WTC11 (cell line): ENCODE data around the gene PIWIL1. TPM values are rescaled to one million over a fixed set of nuclear protein-coding genes. Genes with fewer than 3 reads are reported as not detected.

ENCODE experiments used
- ATAC-seq: fragments of 200-7000 bp; cut with Tn5 transposase; 2 replicates; pipeline ENCODE4 v1.10.0; 2021; ENCODE audit warnings: mild to moderate bottlenecking, moderate library complexity
- CTCF ChIA-PET: fragments of 300-600 bp; sonication (Branson Sonifier 250); formaldehyde crosslinking; loops from one replicate; lab custom pipeline; 2021; ENCODE audit warnings: antibody characterized with exemption; lab: Charles Lee
- POLR2A ChIA-PET: fragments of 350-600 bp; sonication (Branson Sonifier 250); formaldehyde crosslinking; loops from one replicate; lab custom pipeline; 2021; ENCODE audit warnings: antibody characterized with exemption; lab: Charles Lee
- DNase-seq: peaks from one replicate; pipeline ENCODE4 v3.0.0; 2021; ENCODE audit warnings: low spot score
- H3K27ac Mint-ChIP-seq: 2 replicates; pipeline ENCODE4 v1.8.0; 2021; ENCODE audit warnings: mixed read lengths
- H3K27me3 Mint-ChIP-seq: 2 replicates; pipeline ENCODE4 v1.8.0; 2021; ENCODE audit warnings: low read depth, mild to moderate bottlenecking, moderate library complexity, mixed read lengths
- H3K36me3 Mint-ChIP-seq: 2 replicates; pipeline ENCODE4 v1.8.0; 2021; ENCODE audit warnings: mixed read lengths
- H3K4me1 Mint-ChIP-seq: 2 replicates; pipeline ENCODE4 v1.8.0; 2022; ENCODE audit warnings: mixed read lengths
- H3K4me3 Mint-ChIP-seq: 2 replicates; pipeline ENCODE4 v1.8.0; 2021; ENCODE audit warnings: mild to moderate bottlenecking, moderate library complexity, mixed read lengths
- H3K9me3 Mint-ChIP-seq: 2 replicates; pipeline ENCODE4 v1.8.0; 2021; ENCODE audit warnings: mixed read lengths
- CREM ChIP-seq: sonication (generic); formaldehyde crosslinking; IDR thresholded peaks from 2 replicates; pipeline ENCODE4 v1.8.1; 2022; ENCODE audit warnings: mild to moderate bottlenecking, missing genetic modification reagents, moderate library complexity
- ELF4 ChIP-seq: sonication (generic); formaldehyde crosslinking; IDR thresholded peaks from 2 replicates; pipeline ENCODE4 v1.8.1; 2022; ENCODE audit warnings: low read depth, mild to moderate bottlenecking, moderate library complexity, missing genetic modification reagents
- ESRRA ChIP-seq: sonication (generic); formaldehyde crosslinking; IDR thresholded peaks from 2 replicates; pipeline ENCODE4 v1.8.1; 2022; ENCODE audit warnings: mild to moderate bottlenecking, missing genetic modification reagents, borderline replicate concordance
- GABPB1 ChIP-seq: sonication (generic); formaldehyde crosslinking; IDR thresholded peaks from 2 replicates; pipeline ENCODE4 v1.8.1; 2023; ENCODE audit warnings: mild to moderate bottlenecking, missing genetic modification reagents
- GTF2I ChIP-seq: fragments of 250-450 bp; sonication (Bioruptor Pico); conservative IDR thresholded peaks from 2 replicates; pipeline ENCODE4 v1.4.0; 2021; ENCODE audit warnings: mild to moderate bottlenecking
- SMAD4 ChIP-seq: sonication (generic); formaldehyde crosslinking; IDR thresholded peaks from 2 replicates; pipeline ENCODE4 v1.8.0; 2022; ENCODE audit warnings: mild to moderate bottlenecking, missing genetic modification reagents
- SP1 ChIP-seq: sonication (generic); formaldehyde crosslinking; conservative IDR thresholded peaks from 2 replicates; pipeline ENCODE4 v1.8.1; 2022; ENCODE audit warnings: missing genetic modification reagents
- ZNF121 ChIP-seq: sonication (generic); formaldehyde crosslinking; IDR thresholded peaks from 2 replicates; pipeline ENCODE4 v1.8.0; 2023; ENCODE audit warnings: missing genetic modification reagents
- ZNF396 ChIP-seq: fragments of 250-450 bp; sonication (Bioruptor Pico); IDR thresholded peaks from 2 replicates; pipeline ENCODE4 v1.8.0; 2021; ENCODE audit warnings: mild to moderate bottlenecking, moderate library complexity, borderline replicate concordance
- ZNF671 ChIP-seq: fragments of 250-450 bp; sonication (Bioruptor Pico); IDR thresholded peaks from 2 replicates; pipeline ENCODE4 v1.8.0; 2021; ENCODE audit warnings: mild to moderate bottlenecking
- total RNA-seq: library from RNA; stranded (reverse); gene quantifications from 3 replicates; pipeline ENCODE4 v1.2.3, GENCODE V29; 2021
- TF ChIP-seq, protein P1 (sequence below): fragments of 250-450 bp; sonication (Bioruptor Pico); IDR thresholded peaks from 2 replicates; pipeline ENCODE4 v2.1.2; 2022; ENCODE audit warnings: mild to moderate bottlenecking, moderate library complexity
- TF ChIP-seq, protein P2 (sequence below): sonication (generic); formaldehyde crosslinking; IDR thresholded peaks from 2 replicates; pipeline ENCODE4 v1.8.0; 2022; ENCODE audit warnings: mild to moderate bottlenecking, missing genetic modification reagents
- TF ChIP-seq, protein P3 (sequence below): sonication (generic); formaldehyde crosslinking; IDR thresholded peaks from 2 replicates; pipeline ENCODE4 v1.8.0; 2023; ENCODE audit warnings: missing genetic modification reagents, mild to moderate bottlenecking, borderline replicate concordance
- TF ChIP-seq, protein P4 (sequence below): sonication (generic); formaldehyde crosslinking; IDR thresholded peaks from 2 replicates; pipeline ENCODE4 v1.8.1; 2022; ENCODE audit warnings: mild to moderate bottlenecking, moderate library complexity, missing genetic modification reagents
- TF ChIP-seq, protein P5 (sequence below): sonication (generic); formaldehyde crosslinking; IDR thresholded peaks from 2 replicates; pipeline ENCODE4 v1.8.0; 2023; ENCODE audit warnings: missing genetic modification reagents
- TF ChIP-seq, protein P6 (sequence below): sonication (generic); formaldehyde crosslinking; IDR thresholded peaks from 2 replicates; pipeline ENCODE4 v1.8.0; 2022; ENCODE audit warnings: mild to moderate bottlenecking, missing genetic modification reagents
- TF ChIP-seq, protein P7 (sequence below): sonication (generic); formaldehyde crosslinking; IDR thresholded peaks from 2 replicates; pipeline ENCODE4 v1.8.1; 2023; ENCODE audit warnings: mild to moderate bottlenecking, missing genetic modification reagents, moderate library complexity

PIWIL1 gene
- total RNA-seq, 1 experiment from 2014 or later: not detected

DNA sequence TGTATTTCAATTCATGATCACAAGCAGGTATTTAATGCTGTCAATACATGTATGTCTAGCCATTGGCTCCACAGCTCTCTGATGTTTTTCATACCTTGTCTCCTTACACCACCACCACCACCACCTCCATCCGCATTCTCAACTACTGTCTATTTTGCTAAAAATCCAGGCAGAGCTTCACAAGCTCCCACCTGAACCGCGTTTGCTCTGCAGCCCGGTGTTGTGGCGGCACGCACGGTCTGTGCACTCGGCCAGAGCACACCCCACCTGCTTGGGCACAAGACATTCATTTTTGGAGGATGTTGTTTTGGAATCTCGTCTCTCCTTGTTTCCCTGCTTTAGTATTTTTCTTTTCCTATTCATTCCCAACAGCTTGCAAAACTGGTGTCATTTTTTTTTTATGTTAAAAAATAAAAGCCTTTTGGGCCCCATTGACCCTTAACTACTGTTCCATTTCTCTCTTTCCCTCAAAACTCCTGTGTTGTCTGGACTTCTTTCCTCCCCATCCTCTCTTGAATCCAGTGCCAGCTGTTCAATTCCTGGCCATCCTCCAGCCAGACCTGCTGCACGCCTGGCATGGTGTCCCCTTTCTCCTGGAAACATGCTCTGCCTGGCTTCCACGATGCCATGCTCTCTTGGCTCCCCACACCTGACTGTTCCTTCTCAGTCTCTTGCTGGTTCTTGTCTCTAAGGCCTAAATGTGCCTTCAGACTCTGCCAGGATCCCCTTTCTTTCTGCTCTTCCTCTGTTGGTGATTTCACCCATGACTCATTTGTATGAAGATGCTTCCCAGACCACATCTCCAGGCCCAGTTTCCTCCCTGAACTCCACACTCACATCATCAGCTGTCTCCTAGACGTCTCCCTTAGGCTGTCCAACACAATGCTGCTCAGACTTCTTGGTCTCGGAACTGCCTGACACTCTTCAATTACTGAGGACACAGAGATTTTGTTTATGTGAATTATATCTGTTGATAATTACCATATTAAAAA lies 37.9 kb downstream of the PIWIL1 start:
- ChIA-PET POLR2A (no interaction called here), CTCF (interaction anchor here (1.0 kb wide), 1 partner anchor 373 kb away, joined by 3 read pairs; no protein-coding TSS in a partner anchor)
- H3K27me3 Mint-ChIP-seq: no peaks in the 10 kb centered on the region; the same call in none of the 2 replicates
- H3K36me3 Mint-ChIP-seq: peaks cover 18% of the 10 kb centered on the region
- H3K27ac Mint-ChIP-seq: no peak overlapping the region
- no peak for DNase-seq
- 0 out of 2 replicates have a peak, but pooled peaks cover 2% of the 10 kb centered on the region for H3K4me1 Mint-ChIP-seq
- H3K4me3 Mint-ChIP-seq: no peak overlapping the region
- TF ChIP-seq, protein P1, sequence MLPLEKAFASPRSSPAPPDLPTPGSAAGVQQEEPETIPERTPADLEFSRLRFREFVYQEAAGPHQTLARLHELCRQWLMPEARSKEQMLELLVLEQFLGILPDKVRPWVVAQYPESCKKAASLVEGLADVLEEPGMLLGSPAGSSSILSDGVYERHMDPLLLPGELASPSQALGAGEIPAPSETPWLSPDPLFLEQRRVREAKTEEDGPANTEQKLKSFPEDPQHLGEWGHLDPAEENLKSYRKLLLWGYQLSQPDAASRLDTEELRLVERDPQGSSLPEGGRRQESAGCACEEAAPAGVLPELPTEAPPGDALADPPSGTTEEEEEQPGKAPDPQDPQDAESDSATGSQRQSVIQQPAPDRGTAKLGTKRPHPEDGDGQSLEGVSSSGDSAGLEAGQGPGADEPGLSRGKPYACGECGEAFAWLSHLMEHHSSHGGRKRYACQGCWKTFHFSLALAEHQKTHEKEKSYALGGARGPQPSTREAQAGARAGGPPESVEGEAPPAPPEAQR: no peak
- TF ChIP-seq ZNF671 (CRISPR knock-in tag): no peak
- no peak for TF ChIP-seq ELF4 (CRISPR knock-in tag)
- TF ChIP-seq, protein P2, sequence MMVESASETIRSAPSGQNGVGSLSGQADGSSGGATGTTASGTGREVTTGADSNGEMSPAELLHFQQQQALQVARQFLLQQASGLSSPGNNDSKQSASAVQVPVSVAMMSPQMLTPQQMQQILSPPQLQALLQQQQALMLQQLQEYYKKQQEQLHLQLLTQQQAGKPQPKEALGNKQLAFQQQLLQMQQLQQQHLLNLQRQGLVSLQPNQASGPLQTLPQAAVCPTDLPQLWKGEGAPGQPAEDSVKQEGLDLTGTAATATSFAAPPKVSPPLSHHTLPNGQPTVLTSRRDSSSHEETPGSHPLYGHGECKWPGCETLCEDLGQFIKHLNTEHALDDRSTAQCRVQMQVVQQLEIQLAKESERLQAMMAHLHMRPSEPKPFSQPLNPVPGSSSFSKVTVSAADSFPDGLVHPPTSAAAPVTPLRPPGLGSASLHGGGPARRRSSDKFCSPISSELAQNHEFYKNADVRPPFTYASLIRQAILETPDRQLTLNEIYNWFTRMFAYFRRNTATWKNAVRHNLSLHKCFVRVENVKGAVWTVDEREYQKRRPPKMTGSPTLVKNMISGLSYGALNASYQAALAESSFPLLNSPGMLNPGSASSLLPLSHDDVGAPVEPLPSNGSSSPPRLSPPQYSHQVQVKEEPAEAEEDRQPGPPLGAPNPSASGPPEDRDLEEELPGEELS (CRISPR knock-in tag): no peak
- TF ChIP-seq, protein P3, sequence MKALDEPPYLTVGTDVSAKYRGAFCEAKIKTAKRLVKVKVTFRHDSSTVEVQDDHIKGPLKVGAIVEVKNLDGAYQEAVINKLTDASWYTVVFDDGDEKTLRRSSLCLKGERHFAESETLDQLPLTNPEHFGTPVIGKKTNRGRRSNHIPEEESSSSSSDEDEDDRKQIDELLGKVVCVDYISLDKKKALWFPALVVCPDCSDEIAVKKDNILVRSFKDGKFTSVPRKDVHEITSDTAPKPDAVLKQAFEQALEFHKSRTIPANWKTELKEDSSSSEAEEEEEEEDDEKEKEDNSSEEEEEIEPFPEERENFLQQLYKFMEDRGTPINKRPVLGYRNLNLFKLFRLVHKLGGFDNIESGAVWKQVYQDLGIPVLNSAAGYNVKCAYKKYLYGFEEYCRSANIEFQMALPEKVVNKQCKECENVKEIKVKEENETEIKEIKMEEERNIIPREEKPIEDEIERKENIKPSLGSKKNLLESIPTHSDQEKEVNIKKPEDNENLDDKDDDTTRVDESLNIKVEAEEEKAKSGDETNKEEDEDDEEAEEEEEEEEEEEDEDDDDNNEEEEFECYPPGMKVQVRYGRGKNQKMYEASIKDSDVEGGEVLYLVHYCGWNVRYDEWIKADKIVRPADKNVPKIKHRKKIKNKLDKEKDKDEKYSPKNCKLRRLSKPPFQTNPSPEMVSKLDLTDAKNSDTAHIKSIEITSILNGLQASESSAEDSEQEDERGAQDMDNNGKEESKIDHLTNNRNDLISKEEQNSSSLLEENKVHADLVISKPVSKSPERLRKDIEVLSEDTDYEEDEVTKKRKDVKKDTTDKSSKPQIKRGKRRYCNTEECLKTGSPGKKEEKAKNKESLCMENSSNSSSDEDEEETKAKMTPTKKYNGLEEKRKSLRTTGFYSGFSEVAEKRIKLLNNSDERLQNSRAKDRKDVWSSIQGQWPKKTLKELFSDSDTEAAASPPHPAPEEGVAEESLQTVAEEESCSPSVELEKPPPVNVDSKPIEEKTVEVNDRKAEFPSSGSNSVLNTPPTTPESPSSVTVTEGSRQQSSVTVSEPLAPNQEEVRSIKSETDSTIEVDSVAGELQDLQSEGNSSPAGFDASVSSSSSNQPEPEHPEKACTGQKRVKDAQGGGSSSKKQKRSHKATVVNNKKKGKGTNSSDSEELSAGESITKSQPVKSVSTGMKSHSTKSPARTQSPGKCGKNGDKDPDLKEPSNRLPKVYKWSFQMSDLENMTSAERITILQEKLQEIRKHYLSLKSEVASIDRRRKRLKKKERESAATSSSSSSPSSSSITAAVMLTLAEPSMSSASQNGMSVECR (CRISPR knock-in tag): no peak
- TF ChIP-seq SP1 (CRISPR knock-in tag): no peak
- TF ChIP-seq, protein P4, sequence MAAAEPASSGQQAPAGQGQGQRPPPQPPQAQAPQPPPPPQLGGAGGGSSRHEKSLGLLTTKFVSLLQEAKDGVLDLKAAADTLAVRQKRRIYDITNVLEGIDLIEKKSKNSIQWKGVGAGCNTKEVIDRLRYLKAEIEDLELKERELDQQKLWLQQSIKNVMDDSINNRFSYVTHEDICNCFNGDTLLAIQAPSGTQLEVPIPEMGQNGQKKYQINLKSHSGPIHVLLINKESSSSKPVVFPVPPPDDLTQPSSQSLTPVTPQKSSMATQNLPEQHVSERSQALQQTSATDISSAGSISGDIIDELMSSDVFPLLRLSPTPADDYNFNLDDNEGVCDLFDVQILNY (CRISPR knock-in tag): no peak
- TF ChIP-seq, protein P5, sequence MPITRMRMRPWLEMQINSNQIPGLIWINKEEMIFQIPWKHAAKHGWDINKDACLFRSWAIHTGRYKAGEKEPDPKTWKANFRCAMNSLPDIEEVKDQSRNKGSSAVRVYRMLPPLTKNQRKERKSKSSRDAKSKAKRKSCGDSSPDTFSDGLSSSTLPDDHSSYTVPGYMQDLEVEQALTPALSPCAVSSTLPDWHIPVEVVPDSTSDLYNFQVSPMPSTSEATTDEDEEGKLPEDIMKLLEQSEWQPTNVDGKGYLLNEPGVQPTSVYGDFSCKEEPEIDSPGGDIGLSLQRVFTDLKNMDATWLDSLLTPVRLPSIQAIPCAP (CRISPR knock-in tag): no peak
- TF ChIP-seq, protein P6, sequence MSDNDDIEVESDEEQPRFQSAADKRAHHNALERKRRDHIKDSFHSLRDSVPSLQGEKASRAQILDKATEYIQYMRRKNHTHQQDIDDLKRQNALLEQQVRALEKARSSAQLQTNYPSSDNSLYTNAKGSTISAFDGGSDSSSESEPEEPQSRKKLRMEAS (CRISPR knock-in tag): no peak
- TF ChIP-seq, protein P7, sequence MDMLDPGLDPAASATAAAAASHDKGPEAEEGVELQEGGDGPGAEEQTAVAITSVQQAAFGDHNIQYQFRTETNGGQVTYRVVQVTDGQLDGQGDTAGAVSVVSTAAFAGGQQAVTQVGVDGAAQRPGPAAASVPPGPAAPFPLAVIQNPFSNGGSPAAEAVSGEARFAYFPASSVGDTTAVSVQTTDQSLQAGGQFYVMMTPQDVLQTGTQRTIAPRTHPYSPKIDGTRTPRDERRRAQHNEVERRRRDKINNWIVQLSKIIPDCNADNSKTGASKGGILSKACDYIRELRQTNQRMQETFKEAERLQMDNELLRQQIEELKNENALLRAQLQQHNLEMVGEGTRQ: no peak
- TF ChIP-seq, all 79 proteins: peak for 0
- ATAC-seq: no peak
- H3K9me3 Mint-ChIP-seq: peaks cover 53% of the 10 kb centered on the region

DNA sequence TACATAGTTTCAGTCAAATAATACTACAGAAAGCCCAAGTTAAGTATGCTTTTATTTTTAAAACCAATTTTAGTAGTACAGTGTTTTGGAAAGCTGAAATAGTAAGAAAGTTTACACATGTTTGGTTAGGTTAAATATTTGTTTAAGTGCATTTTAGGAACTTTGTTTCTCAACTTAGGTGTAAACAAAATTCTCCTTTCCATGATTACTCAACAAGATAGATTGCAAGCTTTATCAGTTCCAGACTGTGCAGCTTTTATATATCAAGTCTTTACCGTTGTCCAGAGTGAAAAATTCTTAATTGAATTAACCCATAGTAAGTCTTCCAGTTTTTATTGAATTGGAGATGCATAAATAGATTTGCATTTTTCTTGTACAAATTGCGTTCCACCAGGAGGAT lies 45.1 kb downstream of the PIWIL1 start:
- ChIA-PET POLR2A (no interaction called here), CTCF (no interaction called here)
- ATAC-seq: no peak
- Mint-ChIP-seq H3K4me1 (no peaks in the 10 kb centered on the region), H3K27ac (no peak overlapping the region), H3K9me3 (peaks cover 60% of the 10 kb centered on the region), H3K4me3 (no peak overlapping the region), H3K27me3 (peaks cover 7% of the 10 kb centered on the region), H3K36me3 (peaks cover 14% of the 10 kb centered on the region)
- TF ChIP-seq GTF2I (CRISPR knock-in tag): no peak
- TF ChIP-seq ZNF121: no peak
- TF ChIP-seq CREM (CRISPR knock-in tag): no peak
- TF ChIP-seq SMAD4 (CRISPR knock-in tag): no peak
- no peak for TF ChIP-seq GABPB1 (CRISPR knock-in tag)
- TF ChIP-seq ZNF396 (CRISPR knock-in tag): no peak
- no peak for TF ChIP-seq ZNF671 (CRISPR knock-in tag)
- no peak for TF ChIP-seq ESRRA
- DNase-seq: no peak
